Lower leg skin (tissue), 3 donors: ENCODE measurements around the gene CMSS1.

Experiments
- POLR2A ChIP-seq, 2 donors: fragments of 450-650 bp; IDR thresholded peaks; one replicate each; pipeline ENCODE4 v1.6.1; 2016 to 2017; ENCODE audit warnings: antibody characterized with exemption in 2 of 2, mild to moderate bottlenecking in 1 of 2, moderate library complexity in 1 of 2
- TF ChIP-seq, protein P1 (sequence below), 3 donors: fragments of 450-650 bp; IDR thresholded peaks; one replicate each; pipeline ENCODE4 v1.5.1; 2016; ENCODE audit warnings: antibody characterized with exemption in 3 of 3, mild to moderate bottlenecking in 3 of 3, moderate library complexity in 2 of 3

GRCh38 chr3:99799422-99799821 is 18.2 kb upstream of the CMSS1 start:
- TF ChIP-seq, protein P1, sequence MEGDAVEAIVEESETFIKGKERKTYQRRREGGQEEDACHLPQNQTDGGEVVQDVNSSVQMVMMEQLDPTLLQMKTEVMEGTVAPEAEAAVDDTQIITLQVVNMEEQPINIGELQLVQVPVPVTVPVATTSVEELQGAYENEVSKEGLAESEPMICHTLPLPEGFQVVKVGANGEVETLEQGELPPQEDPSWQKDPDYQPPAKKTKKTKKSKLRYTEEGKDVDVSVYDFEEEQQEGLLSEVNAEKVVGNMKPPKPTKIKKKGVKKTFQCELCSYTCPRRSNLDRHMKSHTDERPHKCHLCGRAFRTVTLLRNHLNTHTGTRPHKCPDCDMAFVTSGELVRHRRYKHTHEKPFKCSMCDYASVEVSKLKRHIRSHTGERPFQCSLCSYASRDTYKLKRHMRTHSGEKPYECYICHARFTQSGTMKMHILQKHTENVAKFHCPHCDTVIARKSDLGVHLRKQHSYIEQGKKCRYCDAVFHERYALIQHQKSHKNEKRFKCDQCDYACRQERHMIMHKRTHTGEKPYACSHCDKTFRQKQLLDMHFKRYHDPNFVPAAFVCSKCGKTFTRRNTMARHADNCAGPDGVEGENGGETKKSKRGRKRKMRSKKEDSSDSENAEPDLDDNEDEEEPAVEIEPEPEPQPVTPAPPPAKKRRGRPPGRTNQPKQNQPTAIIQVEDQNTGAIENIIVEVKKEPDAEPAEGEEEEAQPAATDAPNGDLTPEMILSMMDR (IDR thresholded peaks at IDR 0.05): no peak
- TF ChIP-seq POLR2A (IDR thresholded peaks at IDR 0.05): no peak
